ENCODE results near the gene CCT8L2. TPM values are rescaled to one million over a fixed set of nuclear protein-coding genes. Genes with fewer than 3 reads are reported as not detected.
"Not testable (repeated sequence)": the region's sequence is repeated elsewhere in the genome, so short reads cannot be mapped to it uniquely, and the experiment has no call there.

The CCT8L2 gene
- total RNA-seq, 1 donor from 2014 or later: not detected

DNA sequence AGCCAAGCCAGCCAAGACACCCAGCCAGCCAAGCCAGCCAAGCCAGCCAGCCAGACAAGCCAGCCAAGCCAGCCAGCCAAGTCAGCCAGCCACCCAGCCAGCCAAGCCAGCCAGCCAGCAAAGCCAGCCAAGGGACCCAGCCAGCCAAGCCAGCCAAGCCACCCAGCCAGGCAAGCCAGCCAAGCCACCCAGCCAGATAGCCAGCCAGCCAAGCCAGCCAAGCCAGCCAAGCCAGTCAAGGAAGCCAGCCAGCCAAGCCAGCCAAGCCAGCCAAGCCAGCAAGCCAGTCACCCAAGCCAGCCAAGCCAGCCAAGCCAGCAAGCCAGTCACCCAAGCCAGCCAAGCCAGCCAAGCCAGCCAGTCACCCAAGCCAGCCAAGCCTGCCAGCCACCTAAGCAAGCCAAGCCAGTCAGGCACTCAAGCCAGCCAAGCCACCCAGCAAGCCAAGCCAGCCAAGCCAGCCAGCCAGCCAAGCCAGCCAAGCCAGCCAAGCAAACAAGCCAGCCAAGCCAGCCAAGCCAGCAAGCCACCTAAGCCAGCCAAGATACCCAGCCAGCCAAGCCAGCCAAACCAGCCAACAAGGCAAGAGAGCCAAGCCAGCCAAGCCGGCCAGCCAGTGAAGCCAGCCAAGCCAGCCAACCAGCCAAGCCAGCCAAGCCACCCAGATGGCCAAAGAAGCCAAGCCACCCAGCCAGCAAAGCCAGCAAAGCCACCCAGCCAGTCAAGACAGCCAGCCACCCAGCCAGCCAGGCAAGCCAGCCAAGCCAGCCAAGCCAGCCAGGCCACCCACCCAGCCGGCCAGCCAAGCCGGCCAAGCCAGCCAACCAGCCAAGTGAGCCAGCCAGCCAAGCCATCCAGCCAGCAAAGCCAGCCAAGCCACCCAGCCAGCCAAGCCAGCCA lies 33.3 kb downstream of the CCT8L2 start:
- DNase-seq (ENCODE audit: low spot score): no peak

DNA sequence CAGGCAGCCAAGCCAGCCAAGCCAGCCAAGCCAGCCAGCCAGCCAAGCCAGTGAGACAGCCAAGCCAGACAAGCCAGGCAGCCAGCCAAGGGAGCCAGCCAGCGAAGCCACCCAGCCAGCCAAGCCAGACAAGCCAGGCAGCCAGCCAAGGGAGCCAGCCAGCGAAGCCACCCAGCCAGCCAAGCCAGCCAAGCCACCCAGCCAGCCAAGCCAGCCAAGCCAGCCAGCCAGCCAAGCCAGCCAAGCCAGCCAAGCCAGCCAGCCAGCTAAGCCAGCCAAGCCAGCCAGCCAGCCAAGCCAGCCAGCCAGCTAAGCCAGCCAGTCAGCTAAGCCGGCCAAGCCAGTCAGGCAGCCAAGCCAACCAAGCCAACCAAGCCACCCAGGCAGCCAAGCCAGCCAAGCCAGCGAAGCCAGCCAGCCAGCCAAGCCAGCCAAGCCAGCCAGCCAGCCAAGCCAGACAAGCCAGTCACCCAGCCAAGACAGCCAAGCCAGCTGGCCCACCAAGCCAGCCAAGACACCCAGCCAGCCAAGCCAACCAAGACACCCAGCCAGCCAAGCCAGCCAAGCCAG lies 34.1 kb downstream of the CCT8L2 start:
- DNase-seq (ENCODE audit: low spot score): not testable (repeated sequence)

GRCh38 chr22:16557511-16557910 lies 35.1 kb downstream of the CCT8L2 start:
- DNase-seq (ENCODE audit: low spot score): not testable (repeated sequence)

DNA sequence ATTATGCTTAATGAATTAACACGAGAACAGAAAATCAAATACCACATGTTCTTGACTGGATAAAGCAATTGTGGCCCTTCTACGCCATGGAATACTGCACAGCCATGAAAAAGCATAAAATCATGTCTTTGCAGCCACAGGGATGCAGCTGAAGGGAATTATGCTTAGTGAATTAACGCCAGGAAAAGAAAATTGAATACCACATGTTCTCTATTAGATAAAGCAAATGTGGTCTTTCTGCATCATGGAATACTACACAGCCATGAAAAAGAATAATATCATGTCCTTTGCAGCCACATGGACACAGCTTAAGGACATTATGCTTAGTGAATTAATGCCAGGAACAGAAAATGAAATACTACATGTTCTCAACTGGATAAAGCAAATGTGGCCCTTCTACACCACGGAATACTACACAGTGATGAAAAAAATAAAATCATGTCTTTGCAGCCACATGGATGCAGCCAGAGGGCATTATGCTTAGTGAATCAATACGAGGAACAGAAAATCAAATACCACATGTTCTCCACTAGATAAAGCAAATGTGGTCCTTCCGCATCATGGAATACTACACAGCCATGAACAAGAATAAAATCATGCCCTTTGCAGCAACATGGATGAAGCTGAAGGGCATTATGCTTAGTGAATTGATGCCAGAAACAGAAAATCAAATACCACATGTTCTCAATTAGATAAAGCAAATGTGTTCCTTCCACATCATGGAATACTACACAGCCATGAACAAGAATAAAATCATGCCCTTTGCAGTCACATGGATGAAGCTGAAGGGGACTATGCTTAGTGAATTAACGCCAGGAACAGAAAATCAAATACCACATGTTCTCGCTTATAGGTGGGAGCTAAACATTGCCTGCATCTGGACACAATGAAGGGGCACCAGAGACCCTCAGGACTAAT lies 37.3 kb downstream of the CCT8L2 start:
- DNase-seq (ENCODE audit: low spot score): not testable (repeated sequence)

- DNase-seq (ENCODE audit: low spot score): not testable (repeated sequence)
Measured at GRCh38 chr22:16543310-16543709, 49.3 kb downstream of the CCT8L2 start.

Other genes starting within 250 kb of the CCT8L2 start
- not detected for gene XKR3, start 232.6 kb upstream of the CCT8L2 start, total RNA-seq